Endothelial cell (in vitro differentiated cells): Measurements from ENCODE around the gene TAP1. TPM values are rescaled to one million over a fixed set of nuclear protein-coding genes. Genes with fewer than 3 reads are reported as not detected.

Experiments
- DNase-seq: peaks from one replicate; pipeline ENCODE4 v3.0.0; 2021; ENCODE audit warnings: low spot score
- H3K27ac Mint-ChIP-seq: one replicate; pipeline ENCODE4 v1.8.0; 2021; ENCODE audit warnings: mixed read lengths, inconsistent platforms; ENCODE audit not compliant: unreplicated experiment
- H3K27me3 Mint-ChIP-seq: one replicate; pipeline ENCODE4 v1.8.0; 2021; ENCODE audit warnings: mild to moderate bottlenecking, moderate library complexity, mixed read lengths, inconsistent platforms; ENCODE audit not compliant: unreplicated experiment
- H3K36me3 Mint-ChIP-seq: one replicate; pipeline ENCODE4 v1.8.0; 2021; ENCODE audit warnings: mild to moderate bottlenecking, low read depth, mixed read lengths, inconsistent platforms; ENCODE audit not compliant: unreplicated experiment
- H3K4me1 Mint-ChIP-seq: one replicate; pipeline ENCODE4 v1.8.0; 2021; ENCODE audit warnings: mild to moderate bottlenecking, mixed read lengths, inconsistent platforms; ENCODE audit not compliant: unreplicated experiment
- H3K4me3 Mint-ChIP-seq: one replicate; pipeline ENCODE4 v1.8.0; 2021; ENCODE audit warnings: mild to moderate bottlenecking, mixed read lengths, inconsistent platforms; ENCODE audit not compliant: unreplicated experiment
- H3K9me3 Mint-ChIP-seq: one replicate; pipeline ENCODE4 v1.8.0; 2021; ENCODE audit warnings: mixed read lengths, inconsistent platforms; ENCODE audit not compliant: unreplicated experiment
- total RNA-seq: library from RNA; stranded (reverse); fragmentation: NEBNext Ultra II Directional; extraction: Animal tissue kit (Norgen Biotek cat#: 25700); gene quantifications from one replicate; pipeline ENCODE4 v1.2.1, GENCODE V29; 2021; ENCODE audit not compliant: unreplicated experiment
- TF ChIP-seq, protein P1 (sequence below): fragments of 200-600 bp; sonication (generic); IDR thresholded peaks from one replicate; pipeline ENCODE4 v1.5.0; 2021; ENCODE audit warnings: antibody characterized with exemption; ENCODE audit not compliant: unreplicated experiment

TAP1 gene
- total RNA-seq, 1 donor from 2014 or later, result 1.6 TPM

DNA sequence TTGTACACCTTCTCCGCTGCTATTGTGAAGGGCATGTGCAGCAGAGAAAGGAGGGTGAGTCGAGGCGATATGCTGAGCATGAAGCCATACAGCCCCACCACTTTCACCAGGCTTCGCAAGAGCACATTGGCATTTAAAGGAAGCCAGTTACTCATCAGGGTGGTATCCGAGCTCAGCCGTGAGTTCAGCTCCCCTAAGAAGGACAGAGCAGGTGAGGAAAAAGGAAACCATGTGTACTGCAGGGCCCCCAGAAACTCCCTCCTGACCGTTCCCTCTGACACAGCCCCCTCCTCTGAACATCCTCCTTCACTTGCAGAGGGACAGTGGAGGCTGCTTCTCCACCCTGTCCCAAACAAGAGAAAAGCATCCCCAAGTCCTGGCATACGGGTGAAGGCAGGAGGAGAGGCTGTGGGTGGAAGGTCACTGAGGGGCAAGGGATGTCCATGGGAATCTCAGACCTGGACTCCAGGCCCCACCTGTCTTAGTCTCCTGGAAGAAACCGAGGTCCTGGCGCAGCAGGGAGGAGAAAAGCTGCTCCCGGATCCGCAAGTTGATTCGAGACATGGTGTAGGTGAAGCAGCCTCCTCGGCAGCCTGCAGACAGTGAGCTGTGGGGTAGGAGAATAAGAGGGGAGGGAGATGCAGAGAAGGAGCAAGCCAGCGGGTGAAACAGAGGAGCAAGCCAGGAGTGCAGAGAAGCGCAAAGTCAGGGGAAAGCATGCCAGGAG lies 18.2 kb downstream of the TAP1 start:
- DNase-seq, result no peak
- Mint-ChIP-seq H3K27ac (no peak overlapping the region), H3K9me3 (no peaks in the 10 kb centered on the region), H3K36me3 (no peaks in the 10 kb centered on the region), H3K4me3 (no peak overlapping the region), H3K27me3 (peaks cover 12% of the 10 kb centered on the region), H3K4me1 (peaks cover 8% of the 10 kb centered on the region)
- TF ChIP-seq, protein P1, sequence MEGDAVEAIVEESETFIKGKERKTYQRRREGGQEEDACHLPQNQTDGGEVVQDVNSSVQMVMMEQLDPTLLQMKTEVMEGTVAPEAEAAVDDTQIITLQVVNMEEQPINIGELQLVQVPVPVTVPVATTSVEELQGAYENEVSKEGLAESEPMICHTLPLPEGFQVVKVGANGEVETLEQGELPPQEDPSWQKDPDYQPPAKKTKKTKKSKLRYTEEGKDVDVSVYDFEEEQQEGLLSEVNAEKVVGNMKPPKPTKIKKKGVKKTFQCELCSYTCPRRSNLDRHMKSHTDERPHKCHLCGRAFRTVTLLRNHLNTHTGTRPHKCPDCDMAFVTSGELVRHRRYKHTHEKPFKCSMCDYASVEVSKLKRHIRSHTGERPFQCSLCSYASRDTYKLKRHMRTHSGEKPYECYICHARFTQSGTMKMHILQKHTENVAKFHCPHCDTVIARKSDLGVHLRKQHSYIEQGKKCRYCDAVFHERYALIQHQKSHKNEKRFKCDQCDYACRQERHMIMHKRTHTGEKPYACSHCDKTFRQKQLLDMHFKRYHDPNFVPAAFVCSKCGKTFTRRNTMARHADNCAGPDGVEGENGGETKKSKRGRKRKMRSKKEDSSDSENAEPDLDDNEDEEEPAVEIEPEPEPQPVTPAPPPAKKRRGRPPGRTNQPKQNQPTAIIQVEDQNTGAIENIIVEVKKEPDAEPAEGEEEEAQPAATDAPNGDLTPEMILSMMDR, result no peak

DNA sequence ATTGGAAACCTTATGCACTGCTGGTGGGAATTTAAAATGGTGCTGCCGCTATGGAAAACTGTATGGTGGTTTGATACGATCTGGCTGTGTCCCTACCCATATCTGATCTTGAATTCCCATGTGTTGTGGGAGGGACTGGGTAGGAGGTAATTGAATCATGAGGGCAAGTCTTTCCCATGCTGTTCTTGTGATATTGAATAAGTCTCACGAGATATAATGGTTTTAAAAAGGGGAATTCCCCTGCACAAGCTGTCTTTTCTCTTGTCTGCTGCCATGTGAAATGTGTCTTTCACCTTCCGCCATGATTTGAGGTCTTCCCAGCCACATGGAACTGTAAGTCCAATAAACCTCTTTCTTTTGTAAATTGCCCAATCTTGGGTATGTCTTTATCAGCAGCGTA lies 19.8 kb downstream of the TAP1 start:
- Mint-ChIP-seq H3K4me1 (peaks cover 8% of the 10 kb centered on the region), H3K9me3 (no peaks in the 10 kb centered on the region), H3K27ac (no peak overlapping the region), H3K4me3 (no peak overlapping the region), H3K36me3 (no peaks in the 10 kb centered on the region), H3K27me3 (peaks cover 12% of the 10 kb centered on the region)
- TF ChIP-seq, protein P1, result no peak
- DNase-seq, result no peak

DNA sequence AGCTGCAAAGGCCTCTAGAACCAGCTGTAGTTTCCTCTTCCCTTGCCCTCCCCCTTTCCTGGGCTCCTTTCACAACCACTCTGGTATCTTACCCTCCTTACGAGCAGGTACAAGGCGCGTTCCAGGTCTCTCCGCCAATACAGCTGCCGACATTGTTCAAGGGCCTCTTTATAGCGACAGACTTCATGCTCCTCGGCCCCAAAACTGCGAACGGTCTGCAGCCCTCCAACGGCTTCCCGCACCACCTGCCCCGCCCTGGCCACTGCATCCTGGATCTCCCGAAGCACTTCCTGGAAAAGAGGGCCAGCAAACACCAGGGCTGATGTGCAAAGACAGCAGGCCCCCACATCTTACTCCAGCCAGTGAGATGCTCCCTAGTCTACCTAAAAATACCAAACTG lies 21.0 kb downstream of the TAP1 start:
- no peaks in the 10 kb centered on the region for H3K36me3 Mint-ChIP-seq
- no peak for DNase-seq
- peaks cover 7% of the 10 kb centered on the region for H3K4me1 Mint-ChIP-seq
- no peak overlapping the region for H3K4me3 Mint-ChIP-seq
- H3K27ac Mint-ChIP-seq, result no peak overlapping the region
- TF ChIP-seq, protein P1, result no peak
- H3K27me3 Mint-ChIP-seq, result peaks cover 12% of the 10 kb centered on the region
- no peaks in the 10 kb centered on the region for H3K9me3 Mint-ChIP-seq

DNA sequence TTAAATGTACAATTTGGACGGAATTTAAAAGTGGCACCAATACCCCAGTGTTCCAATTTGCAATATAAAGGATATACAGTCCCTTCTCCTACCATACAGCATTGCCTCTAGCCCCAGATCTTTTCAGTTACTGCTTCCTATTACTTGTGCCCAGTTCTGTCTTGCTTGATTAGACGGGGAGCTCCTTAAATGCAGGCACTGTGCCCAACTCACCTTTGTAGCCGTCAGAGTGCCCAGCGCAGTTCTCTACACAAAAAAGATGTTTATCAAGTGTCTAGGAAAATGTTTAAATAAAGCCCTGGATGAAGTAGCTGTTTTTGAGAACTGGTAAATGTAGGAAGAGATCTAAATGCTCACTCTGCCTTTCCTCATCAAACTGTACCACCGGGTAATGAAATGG lies 22.6 kb downstream of the TAP1 start:
- no peaks in the 10 kb centered on the region for H3K9me3 Mint-ChIP-seq
- no peak overlapping the region for H3K27ac Mint-ChIP-seq
- TF ChIP-seq, protein P1, result no peak
- no peaks in the 10 kb centered on the region for H3K36me3 Mint-ChIP-seq
- peaks cover 4% of the 10 kb centered on the region for H3K4me1 Mint-ChIP-seq
- DNase-seq, result no peak
- no peak overlapping the region for H3K4me3 Mint-ChIP-seq
- peaks cover 9% of the 10 kb centered on the region for H3K27me3 Mint-ChIP-seq

DNA sequence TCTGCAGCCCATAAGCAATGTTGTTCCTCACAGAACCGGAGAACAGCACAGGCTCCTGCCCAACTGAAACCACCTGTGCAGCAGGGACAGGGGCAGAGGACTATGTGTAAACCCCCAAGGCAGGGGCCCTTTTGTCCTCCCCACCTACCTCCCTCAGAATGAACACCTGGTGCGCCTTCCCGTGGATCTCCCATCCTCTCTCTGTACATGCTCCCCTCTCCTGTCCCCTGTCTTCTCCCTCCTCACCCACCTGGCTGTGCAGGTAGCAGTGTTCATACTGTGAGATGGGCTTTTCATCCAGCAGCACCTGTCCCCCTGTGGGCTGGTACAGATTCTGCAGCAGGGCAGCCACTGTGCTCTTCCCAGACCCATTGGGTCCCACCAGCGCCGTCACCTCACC lies 23.5 kb downstream of the TAP1 start:
- no peak overlapping the region for H3K27ac Mint-ChIP-seq
- peaks cover 6% of the 10 kb centered on the region for H3K4me1 Mint-ChIP-seq
- DNase-seq, result no peak
- H3K9me3 Mint-ChIP-seq, result no peaks in the 10 kb centered on the region
- H3K36me3 Mint-ChIP-seq, result no peaks in the 10 kb centered on the region
- H3K4me3 Mint-ChIP-seq, result no peak overlapping the region
- peaks cover 9% of the 10 kb centered on the region for H3K27me3 Mint-ChIP-seq
- TF ChIP-seq, protein P1, result no peak
